ENCODE results near the gene AP1G2. TPM values are rescaled to one million over a fixed set of nuclear protein-coding genes. Genes with fewer than 3 reads are reported as not detected.

Gene AP1G2
- total RNA-seq, 2 donors from 2014 or later: 36.4 to 61.7 TPM

- H3K36me3 ChIP-seq: peaks cover 6% of the 10 kb centered on the region
- no peaks in the 10 kb centered on the region for H3K9me3 ChIP-seq
- ATAC-seq (ENCODE audit: insufficient number of reproducible peaks, low FRiP score, low read depth): no peak
- no peaks in the 10 kb centered on the region for H3K27me3 ChIP-seq (replicated peaks; ENCODE audit: insufficient read depth)
- no peak for DNase-seq (ENCODE audit: low spot score)
- peaks cover 9 to 20% of the 10 kb centered on the region in 2 donors for H3K4me1 ChIP-seq (ENCODE audit: control insufficient read depth in 1 of 2, low read depth in 2 of 2)
- TF ChIP-seq CTCF (IDR thresholded peaks at IDR 0.05): no peak
- H3K4me3 ChIP-seq: no peak overlapping the region
- no peak overlapping the region for H3K27ac ChIP-seq
These were observed 9.1 kb downstream of the AP1G2 start for GRCh38 chr14:23558346-23559009.

GRCh38 chr14:23557946-23558345 is 9.6 kb downstream of the AP1G2 start:
- Histone ChIP-seq H3K4me1 (ENCODE audit: control insufficient read depth in 1 of 2, low read depth in 2 of 2) (peaks cover 9 to 20% of the 10 kb centered on the region in 2 donors), H3K27ac (no peak overlapping the region), H3K36me3 (peaks cover 6% of the 10 kb centered on the region), H3K9me3 (no peaks in the 10 kb centered on the region), H3K4me3 (no peak overlapping the region), H3K27me3 (replicated peaks; ENCODE audit: insufficient read depth) (no peaks in the 10 kb centered on the region)
- DNase-seq (ENCODE audit: low spot score): no peak
- no peak for TF ChIP-seq CTCF (IDR thresholded peaks at IDR 0.05)
- no peak for ATAC-seq (ENCODE audit: insufficient number of reproducible peaks, low FRiP score, low read depth)

- Histone ChIP-seq H3K27ac (no peak overlapping the region), H3K27me3 (replicated peaks; ENCODE audit: insufficient read depth) (no peaks in the 10 kb centered on the region), H3K4me3 (no peak overlapping the region), H3K4me1 (ENCODE audit: control insufficient read depth in 1 of 2, low read depth in 2 of 2) (peaks cover 9 to 20% of the 10 kb centered on the region in 2 donors), H3K9me3 (no peaks in the 10 kb centered on the region), H3K36me3 (peaks cover 6% of the 10 kb centered on the region)
- ATAC-seq (ENCODE audit: insufficient number of reproducible peaks, low FRiP score, low read depth): no peak
- no peak for DNase-seq (ENCODE audit: low spot score)
- TF ChIP-seq CTCF (IDR thresholded peaks at IDR 0.05): no peak
These were observed 10.1 kb downstream of the AP1G2 start for GRCh38 chr14:23557521-23557920.

- no peak for ATAC-seq (ENCODE audit: insufficient number of reproducible peaks, low FRiP score, low read depth)
- peaks cover 6% of the 10 kb centered on the region for H3K36me3 ChIP-seq
- H3K4me3 ChIP-seq: peak overlapping the region; percentile 99
- H3K27me3 ChIP-seq (replicated peaks; ENCODE audit: insufficient read depth): no peaks in the 10 kb centered on the region
- DNase-seq (ENCODE audit: low spot score): no peak
- no peaks in the 10 kb centered on the region for H3K9me3 ChIP-seq
- TF ChIP-seq CTCF (IDR thresholded peaks at IDR 0.05): no peak
- H3K4me1 ChIP-seq (ENCODE audit: control insufficient read depth in 1 of 2, low read depth in 2 of 2): peaks cover 9 to 23% of the 10 kb centered on the region in 2 donors
- peak overlapping the region; percentile 93 to 97 for H3K27ac ChIP-seq
These were observed 10.7 kb downstream of the AP1G2 start for GRCh38 chr14:23556700-23557440.

- ATAC-seq (ENCODE audit: insufficient number of reproducible peaks, low FRiP score, low read depth) (peak; percentile 87), DNase-seq (ENCODE audit: low spot score) (peak; percentile 76)
- no peak for TF ChIP-seq CTCF (IDR thresholded peaks at IDR 0.05)
- Histone ChIP-seq H3K4me3 (peak within 1 kb of the TSS; percentile 99), H3K27me3 (replicated peaks; ENCODE audit: insufficient read depth) (no peaks in the 10 kb centered on the region), H3K4me1 (ENCODE audit: control insufficient read depth in 1 of 2, low read depth in 2 of 2) (peaks cover 9 to 25% of the 10 kb centered on the region in 2 donors), H3K36me3 (peaks cover 6% of the 10 kb centered on the region), H3K9me3 (no peaks in the 10 kb centered on the region), H3K27ac (peak within 1 kb of the TSS; percentile 93 to 97)
These were observed 11.5 kb downstream of the AP1G2 start, which contains the start of gene THTPA for GRCh38 chr14:23555882-23556699. TSS of gene THTPA (plus strand) at chr14:23556271. CDS start at chr14:23556758, 487 bp downstream.

All from thoracic aorta (tissue), 2 donors.